A549 (cell line): ENCODE data around the gene ACTG1. TPM values are rescaled to one million over a fixed set of nuclear protein-coding genes. Genes with fewer than 3 reads are reported as not detected.

Experiments
- ATAC-seq, 2 experiments: fragments of 200-7000 bp in 1 of 2; fragments of >200 bp in 1 of 2; cut with Nextera tagmentation in 1 of 2; cut with Tn5 transposase in 1 of 2; 3 replicates each; pipeline versions ENCODE4 v1.8.0 to v1.9.1; 2018 to 2020; ENCODE audit warnings: mild to moderate bottlenecking in 1 of 2, moderate library complexity in 1 of 2
- CTCF ChIA-PET: fragments of 300-600 bp; sonication (Branson Sonifier 250); formaldehyde crosslinking; extraction: SDS; loops from one replicate; lab custom pipeline; 2021; ENCODE audit warnings: antibody characterized with exemption, inconsistent platforms; lab: Yijun Ruan, JAX
- POLR2A ChIA-PET: fragments of 350-600 bp; formaldehyde crosslinking; extraction: SDS; loops from one replicate; lab custom pipeline; 2021; ENCODE audit warnings: antibody characterized with exemption, inconsistent platforms; lab: Yijun Ruan, JAX
- DNase-seq, 2 experiments: peaks; one replicate each; pipeline versions ENCODE4 v3.0.0 to v3.0.0-alpha.2; 2011 to 2016; ENCODE audit warnings: low read depth in 1 of 2, low spot score in 1 of 2
- FAIRE-seq: peaks from 2 replicates; lab custom pipeline; 2011; peaks lifted over from hg19 to GRCh38; lab: Jason Lieb, UNC
- H3K27ac ChIP-seq, 2 experiments: fragments of >200 bp; sonication (Bioruptor Twin); formaldehyde crosslinking; 3 replicates each; pipeline ENCODE4 v1.5.1; 2016 to 2017
- H3K4me1 ChIP-seq: fragments of >200 bp; sonication (Bioruptor Twin); formaldehyde crosslinking; 3 replicates; pipeline ENCODE4 v1.6.1; 2016
- H3K4me2 ChIP-seq: fragments of >200 bp; sonication (Bioruptor Twin); formaldehyde crosslinking; 3 replicates; pipeline ENCODE4 v1.6.1; 2016
- H3K4me3 ChIP-seq: fragments of >200 bp; sonication (Bioruptor Twin); formaldehyde crosslinking; 3 replicates; pipeline ENCODE4 v1.5.1; 2016
- H3K9me3 ChIP-seq: fragments of >200 bp; sonication (Bioruptor Twin); formaldehyde crosslinking; 3 replicates; pipeline ENCODE4 v1.6.1; 2016
- BCL3 ChIP-seq: fragments of >200 bp; sonication (Bioruptor Twin); formaldehyde crosslinking; IDR thresholded peaks from 3 replicates; pipeline ENCODE4 v1.6.1; 2016
- CBX2 ChIP-seq: fragments of 200-600 bp; sonication (generic); IDR thresholded peaks from 2 replicates; pipeline ENCODE4 v1.6.1; 2016; ENCODE audit warnings: low read depth, mild to moderate bottlenecking, borderline replicate concordance
- CHD2 ChIP-seq: fragments of 150-350 bp; IDR thresholded peaks from 2 replicates; pipeline ENCODE4 v1.6.1; 2014; ENCODE audit warnings: low read length; ENCODE audit not compliant: partially characterized antibody
- CTCF ChIP-seq: fragments of >200 bp; sonication (Bioruptor Twin); formaldehyde crosslinking; IDR thresholded peaks from 3 replicates; pipeline ENCODE4 v1.5.1; 2016
- FOSL2 ChIP-seq, 2 experiments: fragments of 450-650 bp in 1 of 2; fragments of >200 bp in 1 of 2; sonication (Bioruptor Twin) in 1 of 2; formaldehyde crosslinking; IDR thresholded peaks; 2 replicates each; pipeline versions ENCODE4 v1.5.0 to v1.6.1; 2016 to 2020; ENCODE audit warnings: mild to moderate bottlenecking in 1 of 2, moderate library complexity in 1 of 2
- FOXS1 ChIP-seq: fragments of 250-450 bp; sonication (Bioruptor Pico); IDR thresholded peaks from 2 replicates; pipeline ENCODE4 v1.5.0; 2020; ENCODE audit warnings: mild to moderate bottlenecking, moderate library complexity
- HOXB5 ChIP-seq: fragments of 250-450 bp; sonication (Bioruptor Pico); IDR thresholded peaks from 2 replicates; pipeline ENCODE4 v1.5.0; 2020; ENCODE audit warnings: mild to moderate bottlenecking, moderate library complexity
- NPAS2 ChIP-seq: fragments of 250-450 bp; sonication (Bioruptor Pico); IDR thresholded peaks from 2 replicates; pipeline ENCODE4 v1.8.0; 2022; ENCODE audit warnings: mild to moderate bottlenecking, moderate library complexity, borderline replicate concordance
- PHF8 ChIP-seq: fragments of 200-600 bp; sonication (generic); IDR thresholded peaks from 2 replicates; pipeline ENCODE4 v1.6.1; 2016; ENCODE audit warnings: low read depth, mild to moderate bottlenecking, antibody characterized with exemption, moderate library complexity, borderline replicate concordance
- POLR2AphosphoS2 ChIP-seq: conservative IDR thresholded peaks from 2 replicates; pipeline ENCODE4 v1.6.1; 2012; ENCODE audit warnings: low read length, improper control_type of control experiment, inconsistent platforms
- RAD21 ChIP-seq, 2 experiments: fragments of >200 bp in 1 of 2; sonication (Bioruptor Twin) in 1 of 2; formaldehyde crosslinking in 1 of 2; IDR thresholded peaks in 1 of 2; conservative IDR thresholded peaks in 1 of 2; 2 replicates in 1 of 2; 3 replicates in 1 of 2; pipeline ENCODE4 v1.6.1; 2012 to 2018; ENCODE audit warnings: inconsistent platforms in 1 of 2
- TFCP2L1 ChIP-seq: fragments of 250-450 bp; sonication (Bioruptor Pico); IDR thresholded peaks from 2 replicates; pipeline ENCODE4 v1.5.0; 2021; ENCODE audit warnings: mild to moderate bottlenecking
- TP53 ChIP-seq: fragments of 250-450 bp; sonication (Bioruptor Pico); IDR thresholded peaks from 2 replicates; pipeline ENCODE4 v1.5.0; 2021; ENCODE audit warnings: mild to moderate bottlenecking, moderate library complexity
- ZC3H11A ChIP-seq: fragments of 450-650 bp; IDR thresholded peaks from 2 replicates; pipeline ENCODE4 v1.6.1; 2014; ENCODE audit warnings: antibody characterized with exemption, mild to moderate bottlenecking
- WGBS: methylation state at CpG from one replicate; pipeline ENCODE4 v1.1.6; 2017; ENCODE audit errors: missing lambda C conversion rate; 5-methylcytosine and 5-hydroxymethylcytosine counted together
- polyA plus RNA-seq, 4 experiments: library from polyadenylated mRNA; depleted of rRNA in 3 of 4; stranded (reverse); fragments of >200 nt; fragmentation: RNase III in 1 of 4; extraction: RNeasy Plus Mini Kit Qiagen cat#74134 plus additional on column Dnase treatment in 1 of 4; gene quantifications; 2 replicates in 3 of 4; 3 replicates in 1 of 4; pipeline ENCODE4 v1.2.3, GENCODE V29; 2011 to 2017
- TF ChIP-seq, protein P1 (sequence below): fragments of 250-450 bp; sonication (Bioruptor Pico); IDR thresholded peaks from 2 replicates; pipeline ENCODE4 v1.5.0; 2021; ENCODE audit warnings: mild to moderate bottlenecking, moderate library complexity, borderline replicate concordance
- TF ChIP-seq, protein P2 (sequence below): fragments of 200-600 bp; sonication (generic); IDR thresholded peaks from 2 replicates; pipeline ENCODE4 v1.6.1; 2016; ENCODE audit warnings: antibody characterized with exemption, mild to moderate bottlenecking, moderate library complexity
- TF ChIP-seq, protein P3 (sequence below): fragments of 250-450 bp; sonication (Bioruptor Pico); IDR thresholded peaks from 2 replicates; pipeline ENCODE4 v1.5.0; 2020; ENCODE audit warnings: low read depth, mild to moderate bottlenecking, moderate library complexity

The ACTG1 gene
- polyA plus RNA-seq, 2 of the 4 experiments (the other 2 are of a cell fraction), result 2,042 to 7,263 TPM

GRCh38 chr17:81487487-81488275, 24.9 kb downstream of the ACTG1 start (continued):
- TF ChIP-seq, protein P1, sequence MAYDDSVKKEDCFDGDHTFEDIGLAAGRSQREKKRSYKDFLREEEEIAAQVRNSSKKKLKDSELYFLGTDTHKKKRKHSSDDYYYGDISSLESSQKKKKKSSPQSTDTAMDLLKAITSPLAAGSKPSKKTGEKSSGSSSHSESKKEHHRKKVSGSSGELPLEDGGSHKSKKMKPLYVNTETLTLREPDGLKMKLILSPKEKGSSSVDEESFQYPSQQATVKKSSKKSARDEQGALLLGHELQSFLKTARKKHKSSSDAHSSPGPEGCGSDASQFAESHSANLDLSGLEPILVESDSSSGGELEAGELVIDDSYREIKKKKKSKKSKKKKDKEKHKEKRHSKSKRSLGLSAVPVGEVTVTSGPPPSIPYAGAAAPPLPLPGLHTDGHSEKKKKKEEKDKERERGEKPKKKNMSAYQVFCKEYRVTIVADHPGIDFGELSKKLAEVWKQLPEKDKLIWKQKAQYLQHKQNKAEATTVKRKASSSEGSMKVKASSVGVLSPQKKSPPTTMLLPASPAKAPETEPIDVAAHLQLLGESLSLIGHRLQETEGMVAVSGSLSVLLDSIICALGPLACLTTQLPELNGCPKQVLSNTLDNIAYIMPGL, result peak; percentile 27; the same call in 1 of the 2 replicates
- TF ChIP-seq, protein P2, sequence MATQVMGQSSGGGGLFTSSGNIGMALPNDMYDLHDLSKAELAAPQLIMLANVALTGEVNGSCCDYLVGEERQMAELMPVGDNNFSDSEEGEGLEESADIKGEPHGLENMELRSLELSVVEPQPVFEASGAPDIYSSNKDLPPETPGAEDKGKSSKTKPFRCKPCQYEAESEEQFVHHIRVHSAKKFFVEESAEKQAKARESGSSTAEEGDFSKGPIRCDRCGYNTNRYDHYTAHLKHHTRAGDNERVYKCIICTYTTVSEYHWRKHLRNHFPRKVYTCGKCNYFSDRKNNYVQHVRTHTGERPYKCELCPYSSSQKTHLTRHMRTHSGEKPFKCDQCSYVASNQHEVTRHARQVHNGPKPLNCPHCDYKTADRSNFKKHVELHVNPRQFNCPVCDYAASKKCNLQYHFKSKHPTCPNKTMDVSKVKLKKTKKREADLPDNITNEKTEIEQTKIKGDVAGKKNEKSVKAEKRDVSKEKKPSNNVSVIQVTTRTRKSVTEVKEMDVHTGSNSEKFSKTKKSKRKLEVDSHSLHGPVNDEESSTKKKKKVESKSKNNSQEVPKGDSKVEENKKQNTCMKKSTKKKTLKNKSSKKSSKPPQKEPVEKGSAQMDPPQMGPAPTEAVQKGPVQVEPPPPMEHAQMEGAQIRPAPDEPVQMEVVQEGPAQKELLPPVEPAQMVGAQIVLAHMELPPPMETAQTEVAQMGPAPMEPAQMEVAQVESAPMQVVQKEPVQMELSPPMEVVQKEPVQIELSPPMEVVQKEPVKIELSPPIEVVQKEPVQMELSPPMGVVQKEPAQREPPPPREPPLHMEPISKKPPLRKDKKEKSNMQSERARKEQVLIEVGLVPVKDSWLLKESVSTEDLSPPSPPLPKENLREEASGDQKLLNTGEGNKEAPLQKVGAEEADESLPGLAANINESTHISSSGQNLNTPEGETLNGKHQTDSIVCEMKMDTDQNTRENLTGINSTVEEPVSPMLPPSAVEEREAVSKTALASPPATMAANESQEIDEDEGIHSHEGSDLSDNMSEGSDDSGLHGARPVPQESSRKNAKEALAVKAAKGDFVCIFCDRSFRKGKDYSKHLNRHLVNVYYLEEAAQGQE, result no peak
- TF ChIP-seq POLR2AphosphoS2, result no peak
- TF ChIP-seq HOXB5 (CRISPR knock-in tag), result peak; percentile 84
- TF ChIP-seq, all 56 proteins: peak for 18

DNA sequence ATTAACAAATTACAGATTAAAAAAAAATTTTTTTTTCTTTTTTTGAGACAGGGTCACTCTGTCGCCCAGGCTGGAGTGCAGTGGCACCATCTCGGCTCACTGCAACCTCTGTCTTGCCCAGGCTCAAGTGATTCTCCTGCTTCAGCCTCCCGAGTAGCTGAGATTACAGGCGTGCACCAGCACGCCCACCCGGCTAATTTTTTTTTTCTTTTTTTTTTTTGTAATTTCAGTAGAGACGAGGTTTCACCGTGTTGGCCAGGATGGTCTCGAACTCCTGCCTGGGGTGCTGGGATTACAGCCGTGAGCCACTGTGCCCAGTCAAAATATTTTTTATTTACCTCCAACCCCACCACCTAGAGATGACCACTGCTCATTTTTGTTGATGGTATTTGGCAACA, 25.5 kb downstream of the ACTG1 start:
- 89% methylated on average over 10 of the region's 10 CpGs for WGBS
- no peak for ATAC-seq
- peak overlapping the region; percentile 97 for H3K4me2 ChIP-seq
- H3K4me3 ChIP-seq, result peak overlapping the region; percentile 77
- peak overlapping the region; percentile 97 to 98; a peak in 5 of 6 replicates for H3K27ac ChIP-seq
- FAIRE-seq, result no peak
- ChIA-PET CTCF (interaction anchor here (1.0 to 5.6 kb wide), 11 partner anchors 11 to 232 kb away, joined by 3 to 60 read pairs (median 7); no protein-coding TSS in a partner anchor), POLR2A (interaction anchor here (0.6 to 1.6 kb wide), 2 partner anchors 13 to 198 kb away, joined by 3 to 6 read pairs; no protein-coding TSS in a partner anchor)
- no peak for DNase-seq
- H3K9me3 ChIP-seq, result no peaks in the 10 kb centered on the region
- peaks cover 42% of the 10 kb centered on the region for H3K4me1 ChIP-seq
- TF ChIP-seq FOXS1 (no peak), PHF8 (no peak), ZC3H11A (no peak), CTCF (no peak), TP53 (CRISPR knock-in tag) (no peak), RAD21 (conservative IDR thresholded peaks at IDR 0.05 in 1 of 2, IDR thresholded peaks at IDR 0.05 in 1 of 2) (no peak), TFCP2L1 (CRISPR knock-in tag) (no peak), FOSL2 (IDR thresholded peaks at IDR 0.05) (no peak), FOSL2 (CRISPR knock-in tag; IDR thresholded peaks at IDR 0.05) (no peak)

- no peak for FAIRE-seq
- H3K9me3 ChIP-seq, result no peaks in the 10 kb centered on the region
- H3K27ac ChIP-seq, result no peak overlapping the region
- ATAC-seq, result no peak
- no peak for DNase-seq
- peaks cover 43% of the 10 kb centered on the region for H3K4me1 ChIP-seq
- ChIA-PET CTCF (interaction anchor here (1.0 to 8.6 kb wide), 11 partner anchors 26 to 227 kb away, joined by 3 to 184 read pairs (median 11); no protein-coding TSS in a partner anchor), POLR2A (interaction anchor here (0.6 kb wide), 1 partner anchor 197 kb away, joined by 3 read pairs; no protein-coding TSS in a partner anchor)
- H3K4me2 ChIP-seq, result no peak overlapping the region
- no peak overlapping the region for H3K4me3 ChIP-seq
- WGBS, result 91% methylated on average over 17 of the region's 17 CpGs
- TF ChIP-seq CBX2, result no peak
- TF ChIP-seq CHD2, result no peak
- TF ChIP-seq, protein P3, sequence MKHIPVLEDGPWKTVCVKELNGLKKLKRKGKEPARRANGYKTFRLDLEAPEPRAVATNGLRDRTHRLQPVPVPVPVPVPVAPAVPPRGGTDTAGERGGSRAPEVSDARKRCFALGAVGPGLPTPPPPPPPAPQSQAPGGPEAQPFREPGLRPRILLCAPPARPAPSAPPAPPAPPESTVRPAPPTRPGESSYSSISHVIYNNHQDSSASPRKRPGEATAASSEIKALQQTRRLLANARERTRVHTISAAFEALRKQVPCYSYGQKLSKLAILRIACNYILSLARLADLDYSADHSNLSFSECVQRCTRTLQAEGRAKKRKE, result no peak
- no peak for TF ChIP-seq FOXS1
- no peak for TF ChIP-seq NPAS2 (CRISPR knock-in tag)
- TF ChIP-seq BCL3, result no peak
- no peak for TF ChIP-seq TP53 (CRISPR knock-in tag)
- TF ChIP-seq, protein P1, result no peak
- TF ChIP-seq FOSL2 (IDR thresholded peaks at IDR 0.05), result no peak
- TF ChIP-seq FOSL2 (CRISPR knock-in tag; IDR thresholded peaks at IDR 0.05), result no peak
- TF ChIP-seq RAD21 (conservative IDR thresholded peaks at IDR 0.05 in 1 of 2, IDR thresholded peaks at IDR 0.05 in 1 of 2), result no peak
Observed at GRCh38 chr17:81486199-81486810, 26.3 kb downstream of the ACTG1 start.
